ENCODE results near the gene IRGC.
"Not testable (repeated sequence)": the region's sequence is repeated elsewhere in the genome, so short reads cannot be mapped to it uniquely, and the experiment has no call there.

IRGC gene

DNA sequence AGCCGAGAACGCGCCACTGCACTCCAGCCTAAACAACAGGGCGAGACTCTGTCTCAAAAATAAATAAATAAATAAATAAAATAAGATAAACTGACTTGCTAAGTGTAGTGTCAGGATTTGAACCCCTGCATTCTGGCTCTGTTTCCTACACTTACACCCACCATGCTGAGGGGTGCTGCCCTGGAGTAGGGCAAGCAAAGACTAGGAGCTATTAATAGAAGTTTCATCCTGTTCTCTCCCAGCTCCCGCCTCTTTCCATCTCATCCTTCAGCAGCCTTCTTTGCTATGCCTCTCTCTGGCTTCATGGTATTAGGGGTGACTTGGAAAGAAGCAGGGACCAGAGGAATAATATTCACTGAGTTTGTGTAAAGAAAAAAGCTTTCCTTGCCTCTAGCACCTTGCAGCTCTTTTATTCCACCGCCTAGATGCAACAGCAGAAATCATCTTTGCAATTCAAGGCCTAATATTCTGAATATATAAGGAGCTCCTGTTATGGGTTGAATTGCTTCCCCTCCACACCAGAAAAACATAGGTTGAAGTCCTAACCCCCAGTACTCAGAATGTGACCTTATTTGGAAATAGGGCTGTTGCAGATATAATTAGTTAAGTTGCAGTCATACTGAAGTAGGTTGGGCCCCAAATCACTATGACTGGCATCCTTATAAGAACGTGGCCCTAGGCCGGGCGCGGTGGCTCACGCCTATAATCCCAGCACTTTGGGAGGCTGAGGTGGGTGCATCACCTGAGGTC is 37.2 kb upstream of the IRGC start:
- Histone ChIP-seq H3K4me1 (ENCODE audit: control insufficient read depth, insufficient read depth, low read length) (no peaks in the 10 kb centered on the region), H3K27me3 (ENCODE audit: control insufficient read depth, insufficient read depth, low read length) (no peaks in the 10 kb centered on the region), H3K9ac (ENCODE audit: low read depth, low read length) (no peak overlapping the region), H3K27ac (ENCODE audit: low read depth, low read length) (no peak overlapping the region), H3K4me3 (ENCODE audit: low read depth, low read length) (no peak overlapping the region), H3K9me3 (ENCODE audit: control insufficient read depth, insufficient read depth, low read length) (no peaks in the 10 kb centered on the region), H3K36me3 (ENCODE audit: control insufficient read depth, insufficient read depth, low read length) (no peaks in the 10 kb centered on the region)

DNA sequence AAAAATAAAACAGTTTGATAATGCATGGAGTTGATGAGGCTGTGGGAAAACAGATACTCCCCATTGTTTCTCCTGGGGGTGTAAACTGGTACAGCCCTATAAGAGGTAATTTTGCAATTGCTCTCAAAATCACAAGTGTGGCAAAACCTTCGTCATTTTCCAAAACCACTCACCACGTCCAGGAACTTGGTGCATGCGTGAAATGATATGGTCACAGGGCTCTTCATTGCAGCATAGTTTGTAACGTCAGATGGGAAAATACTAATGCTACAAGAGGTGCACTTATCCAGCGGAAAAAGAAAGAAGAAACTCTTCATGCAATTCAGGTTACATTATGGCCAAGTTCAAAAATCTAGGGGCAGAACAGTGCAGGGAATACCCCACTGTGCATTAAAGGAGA is 34.1 kb upstream of the IRGC start:
- Histone ChIP-seq H3K36me3 (ENCODE audit: control insufficient read depth, insufficient read depth, low read length) (no peaks in the 10 kb centered on the region), H3K27me3 (ENCODE audit: control insufficient read depth, insufficient read depth, low read length) (no peaks in the 10 kb centered on the region), H3K27ac (ENCODE audit: low read depth, low read length) (no peak overlapping the region), H3K9ac (ENCODE audit: low read depth, low read length) (no peak overlapping the region), H3K4me3 (ENCODE audit: low read depth, low read length) (no peak overlapping the region), H3K4me1 (ENCODE audit: control insufficient read depth, insufficient read depth, low read length) (no peaks in the 10 kb centered on the region; the same call in 1 of the 2 replicates), H3K9me3 (ENCODE audit: control insufficient read depth, insufficient read depth, low read length) (no peaks in the 10 kb centered on the region)

DNA sequence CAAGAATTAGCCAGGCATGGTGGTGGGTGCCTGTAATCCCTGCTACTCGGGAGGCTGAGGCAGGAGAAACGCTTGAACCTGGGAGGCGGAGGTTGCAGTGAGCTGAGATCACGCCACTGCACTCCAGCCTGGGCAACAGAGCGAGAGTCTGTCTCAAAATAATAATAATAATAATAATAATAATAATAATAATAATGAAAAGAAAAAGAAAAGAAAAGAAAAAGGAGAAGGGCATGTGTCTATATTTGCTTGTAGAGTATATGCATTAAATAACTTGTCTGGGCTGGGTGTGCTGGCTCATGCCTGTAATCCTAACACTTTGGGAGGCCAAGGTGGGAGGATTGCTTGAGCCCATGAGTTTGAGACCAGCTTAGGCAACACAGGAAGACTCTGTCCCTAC is 33.6 kb upstream of the IRGC start:
- not testable (repeated sequence) for H3K27ac ChIP-seq (ENCODE audit: low read depth, low read length); H3K4me3 ChIP-seq (ENCODE audit: low read depth, low read length); H3K9ac ChIP-seq (ENCODE audit: low read depth, low read length); H3K9me3 ChIP-seq (ENCODE audit: control insufficient read depth, insufficient read depth, low read length); H3K36me3 ChIP-seq (ENCODE audit: control insufficient read depth, insufficient read depth, low read length); H3K4me1 ChIP-seq (ENCODE audit: control insufficient read depth, insufficient read depth, low read length); H3K27me3 ChIP-seq (ENCODE audit: control insufficient read depth, insufficient read depth, low read length)

DNA sequence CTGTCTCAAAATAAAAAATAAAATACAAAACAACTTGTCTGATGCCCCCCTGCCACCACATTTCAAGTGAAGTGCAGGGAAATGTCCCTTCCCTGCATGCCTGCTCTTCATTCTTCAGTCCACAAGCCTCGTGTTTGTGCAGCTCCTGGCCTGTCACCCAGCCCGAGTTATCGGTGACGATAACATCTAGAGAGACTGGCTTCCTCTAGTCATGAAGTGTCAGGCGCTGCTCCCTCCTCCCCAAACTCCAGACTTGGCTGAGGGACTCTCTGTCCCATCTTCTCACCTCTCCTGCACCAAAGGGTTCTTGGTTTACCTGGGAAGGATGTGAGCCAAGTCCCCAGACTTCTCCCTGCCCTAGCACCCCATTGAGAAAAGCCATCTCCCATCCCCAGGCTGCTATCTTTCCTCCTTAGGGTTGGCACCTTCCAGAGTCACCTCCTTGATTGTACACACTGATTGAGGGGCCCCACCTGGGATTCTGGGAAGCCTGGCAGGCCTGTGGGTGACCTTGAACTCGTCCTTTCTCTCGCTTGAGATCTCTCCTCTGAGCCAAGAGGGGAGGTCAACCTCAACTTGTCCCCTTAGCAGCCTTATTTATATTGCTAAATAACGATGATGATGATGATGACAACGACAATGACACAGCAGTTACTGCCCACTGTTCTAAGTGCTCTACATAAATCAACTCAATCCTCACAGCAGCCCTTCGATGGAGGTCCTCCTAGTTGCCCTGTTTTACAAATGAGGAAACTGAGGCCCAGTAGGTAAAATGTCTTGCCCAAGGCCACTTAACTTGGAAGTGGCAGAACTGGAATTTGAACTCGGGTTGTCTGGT is 32.8 kb upstream of the IRGC start:
- Histone ChIP-seq H3K4me3 (ENCODE audit: low read depth, low read length) (no peak overlapping the region), H3K9me3 (ENCODE audit: control insufficient read depth, insufficient read depth, low read length) (no peaks in the 10 kb centered on the region), H3K27ac (ENCODE audit: low read depth, low read length) (no peak overlapping the region), H3K27me3 (ENCODE audit: control insufficient read depth, insufficient read depth, low read length) (no peaks in the 10 kb centered on the region), H3K36me3 (ENCODE audit: control insufficient read depth, insufficient read depth, low read length) (no peaks in the 10 kb centered on the region), H3K9ac (ENCODE audit: low read depth, low read length) (no peak overlapping the region), H3K4me1 (ENCODE audit: control insufficient read depth, insufficient read depth, low read length) (no peaks in the 10 kb centered on the region; the same call in 1 of the 2 replicates)

DNA sequence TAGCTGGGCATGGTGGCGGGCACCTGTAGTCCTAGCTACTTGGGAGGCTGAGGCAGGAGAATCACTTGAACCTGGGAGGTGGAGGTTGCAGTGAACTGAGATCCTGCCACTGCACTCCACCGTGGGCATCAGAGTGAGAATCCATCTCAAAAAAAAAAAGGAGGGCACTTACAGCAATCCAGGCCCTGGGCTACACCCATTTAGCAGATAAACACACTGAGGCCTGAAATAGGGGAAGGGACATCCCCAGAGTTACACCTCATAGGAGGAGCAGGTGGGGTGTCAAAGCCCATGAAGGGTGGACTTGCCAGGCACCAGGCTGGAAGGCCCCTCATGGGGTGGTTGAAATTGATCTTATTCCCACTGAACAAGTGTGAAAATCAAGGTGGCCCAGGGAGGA is 32.0 kb upstream of the IRGC start:
- H3K9me3 ChIP-seq (ENCODE audit: control insufficient read depth, insufficient read depth, low read length), result no peaks in the 10 kb centered on the region
- no peaks in the 10 kb centered on the region for H3K27me3 ChIP-seq (ENCODE audit: control insufficient read depth, insufficient read depth, low read length)
- H3K4me1 ChIP-seq (ENCODE audit: control insufficient read depth, insufficient read depth, low read length), result no peaks in the 10 kb centered on the region; the same call in 1 of the 2 replicates
- H3K36me3 ChIP-seq (ENCODE audit: control insufficient read depth, insufficient read depth, low read length), result no peaks in the 10 kb centered on the region
- no peak overlapping the region for H3K27ac ChIP-seq (ENCODE audit: low read depth, low read length)
- no peak overlapping the region for H3K4me3 ChIP-seq (ENCODE audit: low read depth, low read length)
- H3K9ac ChIP-seq (ENCODE audit: low read depth, low read length), result no peak overlapping the region

DNA sequence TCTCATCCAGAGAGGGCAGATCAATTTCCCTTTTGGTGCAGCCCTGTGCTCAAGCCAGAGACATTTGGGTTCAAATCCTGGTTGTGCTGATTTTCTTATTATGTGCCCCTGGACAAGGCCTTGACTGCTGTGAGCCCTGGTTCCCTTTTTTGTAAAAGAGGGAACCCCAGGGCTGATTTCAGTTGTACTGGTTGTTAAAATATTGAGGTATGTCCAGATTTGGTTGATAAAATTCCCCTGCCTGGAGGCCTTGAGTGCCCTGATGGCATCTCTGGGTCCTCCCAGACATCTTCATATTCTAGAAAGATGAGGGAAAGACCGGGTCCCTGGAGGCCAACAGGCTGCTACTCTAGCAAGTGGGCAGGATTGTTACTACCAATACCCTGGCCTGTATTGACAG is 31.6 kb upstream of the IRGC start:
- no peaks in the 10 kb centered on the region for H3K36me3 ChIP-seq (ENCODE audit: control insufficient read depth, insufficient read depth, low read length)
- no peaks in the 10 kb centered on the region; the same call in 1 of the 2 replicates for H3K4me1 ChIP-seq (ENCODE audit: control insufficient read depth, insufficient read depth, low read length)
- no peaks in the 10 kb centered on the region for H3K27me3 ChIP-seq (ENCODE audit: control insufficient read depth, insufficient read depth, low read length)
- no peak overlapping the region for H3K9ac ChIP-seq (ENCODE audit: low read depth, low read length)
- no peak overlapping the region for H3K27ac ChIP-seq (ENCODE audit: low read depth, low read length)
- no peaks in the 10 kb centered on the region for H3K9me3 ChIP-seq (ENCODE audit: control insufficient read depth, insufficient read depth, low read length)
- no peak overlapping the region for H3K4me3 ChIP-seq (ENCODE audit: low read depth, low read length)

DNA sequence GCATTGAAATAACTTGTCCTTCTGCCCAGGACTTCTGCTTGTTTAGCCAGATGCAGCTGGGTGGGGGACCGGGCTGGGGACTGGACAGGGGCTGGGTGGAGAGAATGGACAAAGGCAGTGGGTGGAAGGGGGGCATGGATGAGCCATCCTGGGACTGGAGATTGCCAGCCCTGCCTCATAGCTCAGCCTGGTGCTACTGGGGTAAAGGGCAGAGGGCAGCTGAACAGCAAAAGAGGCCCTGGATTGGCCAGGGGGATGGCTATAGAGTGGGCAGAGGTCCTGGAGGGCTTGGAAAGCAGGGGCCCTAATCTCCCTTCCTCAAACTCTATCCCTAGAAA is 28.2 kb upstream of the IRGC start:
- no peaks in the 10 kb centered on the region; the same call in 1 of the 2 replicates for H3K4me1 ChIP-seq (ENCODE audit: control insufficient read depth, insufficient read depth, low read length)
- no peak overlapping the region for H3K9ac ChIP-seq (ENCODE audit: low read depth, low read length)
- no peaks in the 10 kb centered on the region for H3K9me3 ChIP-seq (ENCODE audit: control insufficient read depth, insufficient read depth, low read length)
- no peak overlapping the region for H3K27ac ChIP-seq (ENCODE audit: low read depth, low read length)
- H3K27me3 ChIP-seq (ENCODE audit: control insufficient read depth, insufficient read depth, low read length), result no peaks in the 10 kb centered on the region
- no peak overlapping the region for H3K4me3 ChIP-seq (ENCODE audit: low read depth, low read length)
- no peaks in the 10 kb centered on the region for H3K36me3 ChIP-seq (ENCODE audit: control insufficient read depth, insufficient read depth, low read length)

DNA sequence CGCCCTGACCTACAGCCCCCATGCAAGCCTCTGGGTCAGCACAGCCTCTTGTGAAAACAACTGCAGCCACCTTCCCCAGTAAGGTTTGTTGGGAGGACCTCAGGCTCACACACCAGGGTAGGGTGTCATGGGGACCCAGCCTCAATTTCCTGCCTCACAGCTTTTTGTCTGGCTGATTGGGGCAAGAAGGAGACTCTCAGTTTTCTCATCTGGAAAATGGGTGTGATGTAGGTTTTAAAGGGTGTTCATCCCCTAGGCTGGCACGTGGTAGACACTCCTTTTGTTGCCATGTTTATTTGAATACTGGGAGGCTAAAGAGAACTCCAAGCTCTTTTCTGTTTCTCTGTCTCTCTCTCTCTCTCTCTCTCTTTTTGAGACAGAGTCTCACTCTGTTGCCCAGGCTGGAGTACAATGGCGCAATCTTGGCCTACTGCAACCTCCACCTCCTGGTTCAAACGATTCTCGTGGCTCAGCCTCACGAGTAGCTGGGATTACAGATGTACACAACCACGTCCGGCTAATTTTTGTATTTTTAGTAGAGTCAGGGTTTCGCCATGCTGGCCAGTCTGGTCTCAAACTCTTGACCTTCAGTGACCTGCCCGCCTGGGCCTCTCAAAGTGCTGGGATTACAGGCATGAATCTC is 27.7 kb upstream of the IRGC start:
- Histone ChIP-seq H3K4me3 (ENCODE audit: low read depth, low read length) (no peak overlapping the region), H3K27ac (ENCODE audit: low read depth, low read length) (no peak overlapping the region), H3K27me3 (ENCODE audit: control insufficient read depth, insufficient read depth, low read length) (no peaks in the 10 kb centered on the region), H3K9me3 (ENCODE audit: control insufficient read depth, insufficient read depth, low read length) (no peaks in the 10 kb centered on the region), H3K36me3 (ENCODE audit: control insufficient read depth, insufficient read depth, low read length) (no peaks in the 10 kb centered on the region), H3K4me1 (ENCODE audit: control insufficient read depth, insufficient read depth, low read length) (no peaks in the 10 kb centered on the region; the same call in 1 of the 2 replicates), H3K9ac (ENCODE audit: low read depth, low read length) (no peak overlapping the region)

DNA sequence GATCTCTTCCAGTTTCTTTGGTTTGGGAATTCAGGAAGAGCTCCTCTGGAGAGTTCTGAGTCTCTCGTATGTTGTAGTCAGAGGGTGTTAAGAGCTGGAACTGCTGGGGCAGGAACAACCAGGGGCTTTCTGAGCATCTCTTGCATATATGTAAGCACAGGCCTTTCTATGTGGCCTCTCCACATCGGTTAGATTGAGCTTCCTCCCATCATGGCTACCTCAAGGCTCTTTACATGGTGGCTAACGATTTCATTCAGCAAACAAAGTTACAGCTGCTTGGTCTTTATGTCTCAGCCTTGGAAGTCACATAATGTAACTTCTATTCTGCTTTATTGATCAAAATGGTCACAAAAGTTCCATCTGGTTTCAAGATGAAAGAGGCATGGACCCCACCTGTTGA is 25.4 kb upstream of the IRGC start:
- H3K9ac ChIP-seq (ENCODE audit: low read depth, low read length), result no peak overlapping the region

DNA sequence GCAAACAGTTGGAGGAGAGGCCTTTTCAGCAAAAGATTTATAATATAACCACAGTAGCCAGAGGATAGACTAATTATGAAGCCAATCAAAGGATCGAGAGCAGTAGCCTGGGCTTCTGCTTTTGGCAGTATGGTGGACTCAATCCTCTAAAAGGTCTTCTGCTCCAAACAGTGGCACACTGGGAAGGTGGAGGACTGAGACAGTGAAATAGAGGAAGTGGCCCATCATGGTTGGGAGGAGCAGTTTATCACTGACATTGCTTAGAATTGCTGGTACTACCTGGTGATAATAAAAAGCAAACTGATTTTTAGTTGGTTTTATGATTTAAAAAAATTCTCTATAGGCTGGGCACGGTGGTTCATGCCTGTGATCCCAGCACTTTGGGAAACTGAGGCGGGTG is 25.0 kb upstream of the IRGC start:
- Histone ChIP-seq H3K27ac (ENCODE audit: low read depth, low read length) (no peak overlapping the region), H3K4me3 (ENCODE audit: low read depth, low read length) (no peak overlapping the region), H3K9me3 (ENCODE audit: control insufficient read depth, insufficient read depth, low read length) (no peaks in the 10 kb centered on the region), H3K27me3 (ENCODE audit: control insufficient read depth, insufficient read depth, low read length) (no peaks in the 10 kb centered on the region), H3K9ac (ENCODE audit: low read depth, low read length) (no peak overlapping the region), H3K4me1 (ENCODE audit: control insufficient read depth, insufficient read depth, low read length) (no peaks in the 10 kb centered on the region; the same call in 1 of the 2 replicates), H3K36me3 (ENCODE audit: control insufficient read depth, insufficient read depth, low read length) (no peaks in the 10 kb centered on the region)

More for the DNA sequence above, 25.4 kb upstream of the IRGC start:
- no peaks in the 10 kb centered on the region; the same call in 1 of the 2 replicates for H3K4me1 ChIP-seq (ENCODE audit: control insufficient read depth, insufficient read depth, low read length)
- no peak overlapping the region for H3K4me3 ChIP-seq (ENCODE audit: low read depth, low read length)
- no peaks in the 10 kb centered on the region for H3K27me3 ChIP-seq (ENCODE audit: control insufficient read depth, insufficient read depth, low read length)
- H3K9me3 ChIP-seq (ENCODE audit: control insufficient read depth, insufficient read depth, low read length), result no peaks in the 10 kb centered on the region
- no peaks in the 10 kb centered on the region for H3K36me3 ChIP-seq (ENCODE audit: control insufficient read depth, insufficient read depth, low read length)
- H3K27ac ChIP-seq (ENCODE audit: low read depth, low read length), result no peak overlapping the region

DNA sequence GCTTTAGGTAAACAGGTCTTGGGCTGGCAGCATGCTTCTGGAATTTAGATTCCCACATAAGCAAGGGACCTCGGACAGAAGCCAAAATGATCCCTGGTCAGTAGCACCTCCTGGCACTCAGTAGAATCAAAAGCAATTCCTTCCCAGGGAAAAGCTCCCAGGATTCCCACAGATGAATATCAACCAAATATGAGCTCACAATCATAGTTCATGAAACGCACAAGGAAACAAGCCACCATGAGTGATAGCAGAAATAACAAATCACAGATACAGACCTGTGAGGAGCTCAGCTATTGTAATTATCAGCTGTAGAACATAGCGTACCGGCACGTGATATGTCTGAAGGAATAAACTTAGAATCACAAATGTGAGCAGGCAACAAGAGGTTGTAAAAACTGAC is 24.1 kb upstream of the IRGC start:
- Histone ChIP-seq H3K4me3 (ENCODE audit: low read depth, low read length) (no peak overlapping the region), H3K27ac (ENCODE audit: low read depth, low read length) (no peak overlapping the region), H3K27me3 (ENCODE audit: control insufficient read depth, insufficient read depth, low read length) (no peaks in the 10 kb centered on the region), H3K9ac (ENCODE audit: low read depth, low read length) (no peak overlapping the region), H3K4me1 (ENCODE audit: control insufficient read depth, insufficient read depth, low read length) (no peaks in the 10 kb centered on the region; the same call in 1 of the 2 replicates), H3K9me3 (ENCODE audit: control insufficient read depth, insufficient read depth, low read length) (no peaks in the 10 kb centered on the region; the same call in 1 of the 2 replicates), H3K36me3 (ENCODE audit: control insufficient read depth, insufficient read depth, low read length) (no peaks in the 10 kb centered on the region)
